NCI-H69 (cell line): ENCODE measurements around the gene CCNT2.
"Not testable (repeated sequence)": the region's sequence is repeated elsewhere in the genome, so short reads cannot be mapped to it uniquely, and the experiment has no call there.

Source experiments
- DNase-seq: peaks from one replicate; lab custom pipeline; 2025; lab: John Stamatoyannopoulos, UW

The CCNT2 gene

DNA sequence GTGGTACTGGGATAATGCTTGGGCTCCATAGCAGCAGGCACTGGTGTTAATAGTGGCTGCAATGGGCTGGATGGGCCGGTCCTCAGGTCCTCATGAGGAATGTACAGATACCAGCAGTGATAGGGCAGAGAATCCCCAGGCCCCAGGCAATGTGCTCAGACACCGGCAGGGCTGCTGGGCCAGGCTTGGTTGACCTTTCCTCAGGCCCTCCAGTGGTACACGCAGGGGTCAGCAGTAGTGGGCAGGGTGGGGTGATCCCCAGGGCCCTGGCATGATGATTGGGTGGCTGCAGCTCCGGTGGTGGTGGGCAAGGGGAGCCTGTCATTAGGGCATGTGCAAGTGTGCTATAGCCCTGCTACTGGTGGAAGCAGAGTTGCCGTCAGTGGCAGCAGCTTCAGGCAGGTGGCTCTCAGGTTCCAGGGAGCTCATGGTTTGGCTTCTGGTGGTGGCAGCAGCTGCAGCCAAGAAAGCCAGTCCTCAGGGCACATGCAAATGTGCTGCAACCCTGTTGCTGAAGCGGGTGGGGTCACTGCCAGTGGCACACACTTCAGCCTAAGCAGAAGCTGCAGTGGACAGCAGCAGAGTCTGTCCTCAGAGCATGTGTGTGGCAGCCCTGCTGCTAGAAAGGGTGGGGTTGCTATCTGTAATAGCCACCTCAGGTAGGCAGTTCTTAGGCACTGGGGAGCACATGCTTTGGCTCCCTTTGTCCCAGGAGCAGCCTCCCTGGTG lies 56.8 kb downstream of the CCNT2 start:
- DNase-seq, result no peak

DNA sequence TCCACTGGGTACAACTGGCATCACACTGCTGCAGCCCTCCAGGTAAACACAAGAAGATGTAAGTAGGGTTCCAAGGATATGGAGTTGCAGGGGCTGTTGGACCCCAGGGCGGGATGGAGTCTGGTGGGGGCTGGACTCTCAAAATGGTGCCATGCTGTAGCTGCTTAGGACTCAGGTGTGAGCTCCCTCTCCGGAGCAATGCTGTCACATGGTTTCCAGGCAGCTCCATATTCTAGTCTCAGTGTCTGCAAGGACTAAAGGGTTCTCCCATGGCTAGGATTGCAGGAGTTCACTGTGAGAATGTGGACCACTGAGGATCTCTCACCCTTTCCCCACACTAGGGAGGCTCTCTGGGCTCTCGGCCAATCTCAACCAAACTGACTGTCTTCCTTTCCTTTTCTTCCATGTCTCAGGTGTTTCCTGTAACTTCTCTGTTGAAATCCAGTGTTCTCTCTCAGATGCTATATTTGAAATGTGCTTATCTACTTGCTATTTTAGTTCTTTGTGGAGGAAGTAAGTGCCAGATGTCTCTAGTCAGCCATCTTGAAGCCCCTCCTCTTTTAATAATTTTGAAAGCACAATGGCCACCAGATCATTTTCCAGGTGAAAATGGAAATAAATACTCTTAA lies 57.6 kb downstream of the CCNT2 start:
- no peak for DNase-seq

DNA sequence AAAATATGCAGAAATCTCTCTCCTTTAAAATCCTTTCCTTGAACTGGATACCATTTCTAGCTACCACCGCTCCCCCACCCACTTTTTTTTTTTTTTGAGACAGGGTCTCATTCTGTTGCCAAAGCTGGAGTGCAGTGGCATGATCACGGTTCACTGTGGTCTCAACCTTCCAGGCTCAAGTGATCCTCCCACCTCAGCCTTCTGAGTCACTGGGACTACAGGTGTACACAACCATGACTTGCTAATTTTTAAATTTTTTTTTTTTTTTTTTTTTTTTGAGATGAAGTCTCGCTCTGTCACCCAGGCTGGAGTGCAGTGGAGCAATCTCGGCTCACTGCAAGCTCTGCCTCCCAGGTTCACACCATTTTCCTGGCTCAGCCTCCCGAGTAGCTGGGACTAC lies 58.5 kb downstream of the CCNT2 start:
- not testable (repeated sequence) for DNase-seq

DNA sequence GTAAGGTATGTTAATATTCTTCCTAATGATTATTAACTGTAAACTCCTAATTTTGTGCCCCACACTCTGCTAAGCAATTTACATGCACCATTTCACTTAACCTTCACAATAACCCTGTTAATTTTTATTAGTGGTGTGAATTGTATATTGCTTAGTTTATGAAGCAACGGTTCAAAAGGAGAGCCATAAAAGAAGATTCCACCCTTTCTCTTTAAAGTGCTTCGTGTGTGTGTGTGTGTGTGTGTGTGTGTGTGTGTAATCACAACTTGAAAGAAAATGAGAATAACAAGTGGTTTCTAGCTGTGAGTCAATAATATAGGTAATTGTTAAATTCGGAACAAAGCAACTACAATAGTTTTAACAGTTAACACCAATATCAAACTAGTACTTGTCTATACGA lies 60.6 kb downstream of the CCNT2 start:
- no peak for DNase-seq

DNA sequence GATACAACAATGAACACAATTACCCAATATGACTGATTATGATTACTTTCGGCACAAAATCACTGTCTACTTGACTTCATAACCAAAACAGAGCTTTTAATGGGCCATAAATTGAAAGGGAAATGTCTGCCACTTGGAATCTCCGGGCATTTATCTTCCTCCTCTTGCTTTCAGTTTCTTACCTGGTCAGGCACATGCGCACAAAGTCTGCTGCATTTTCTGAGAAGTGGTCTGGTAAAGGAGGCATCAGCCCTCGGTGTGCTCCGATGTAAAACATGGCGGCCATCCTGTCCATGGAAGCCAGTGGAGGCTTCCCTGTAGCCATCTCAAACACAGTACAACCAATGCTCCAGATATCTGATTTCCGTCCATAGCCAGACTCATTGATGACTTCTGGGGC lies 62.0 kb downstream of the CCNT2 start:
- DNase-seq, result no peak

DNA sequence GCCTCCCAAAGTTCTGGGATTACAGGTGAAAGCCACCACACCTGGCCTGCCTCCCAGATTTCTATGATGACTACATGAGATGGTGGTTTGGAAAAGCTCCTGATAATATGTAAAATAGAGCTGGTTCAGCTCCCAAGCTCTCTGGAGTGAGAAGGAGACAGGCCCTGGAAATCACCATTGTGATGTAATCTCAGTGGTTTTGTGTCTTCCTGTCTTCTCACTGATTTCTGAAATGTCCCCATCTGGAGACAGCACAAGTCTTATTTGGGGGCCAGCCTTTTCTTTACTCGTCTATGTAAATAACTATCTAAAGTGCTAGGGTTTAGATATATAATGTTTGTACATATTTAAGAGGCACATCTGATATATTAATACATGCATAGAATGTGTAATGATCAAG lies 64.0 kb downstream of the CCNT2 start:
- DNase-seq, result no peak

DNA sequence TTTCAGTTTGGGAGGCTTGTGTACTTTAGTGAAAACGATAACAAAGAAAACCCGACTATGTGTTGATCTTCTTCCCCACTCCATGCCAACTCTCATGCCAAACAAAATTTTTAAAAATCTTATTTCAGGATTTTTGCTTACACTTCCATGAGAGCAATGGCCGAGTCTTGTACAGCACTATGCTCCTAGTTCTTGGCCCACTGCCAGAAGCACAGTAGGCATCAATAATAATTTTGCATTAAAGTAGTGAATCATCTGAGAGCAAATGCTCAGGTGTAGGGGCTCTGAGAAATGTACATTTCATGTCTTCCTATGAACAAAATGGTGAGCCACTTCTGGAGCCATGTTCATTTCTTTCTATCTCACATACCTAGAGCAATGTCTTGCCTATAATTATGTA lies 66.4 kb downstream of the CCNT2 start:
- peak; percentile 61 for DNase-seq

DNA sequence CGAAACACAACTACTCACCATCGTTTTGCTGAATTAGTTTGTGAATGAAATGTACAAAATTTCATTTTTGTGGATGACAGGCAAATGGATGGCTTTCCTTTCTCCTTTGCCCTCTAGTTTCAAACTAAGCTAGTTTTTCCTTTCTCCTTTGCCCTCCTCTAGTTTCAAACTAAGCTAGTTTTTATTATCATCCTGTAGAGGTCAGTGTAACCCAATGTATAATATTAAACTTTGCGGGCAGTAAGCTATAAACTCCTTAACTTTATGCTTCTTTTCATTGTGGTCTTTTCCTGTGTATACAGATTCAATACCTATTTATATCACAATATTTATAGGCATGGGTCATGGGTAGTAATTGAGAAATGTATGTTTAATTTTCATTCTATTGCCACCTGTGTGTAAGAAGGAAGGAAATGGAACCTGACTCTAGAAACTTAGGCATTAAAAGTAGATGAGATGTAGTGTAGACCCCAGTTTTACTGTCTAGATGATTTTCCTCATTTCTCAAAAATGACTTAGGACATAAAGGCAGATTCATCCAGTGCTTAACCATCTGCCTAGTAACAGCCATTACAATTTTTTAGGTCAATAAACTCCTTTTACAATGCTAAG lies 70.5 kb downstream of the CCNT2 start:
- peak; percentile 47 for DNase-seq

DNA sequence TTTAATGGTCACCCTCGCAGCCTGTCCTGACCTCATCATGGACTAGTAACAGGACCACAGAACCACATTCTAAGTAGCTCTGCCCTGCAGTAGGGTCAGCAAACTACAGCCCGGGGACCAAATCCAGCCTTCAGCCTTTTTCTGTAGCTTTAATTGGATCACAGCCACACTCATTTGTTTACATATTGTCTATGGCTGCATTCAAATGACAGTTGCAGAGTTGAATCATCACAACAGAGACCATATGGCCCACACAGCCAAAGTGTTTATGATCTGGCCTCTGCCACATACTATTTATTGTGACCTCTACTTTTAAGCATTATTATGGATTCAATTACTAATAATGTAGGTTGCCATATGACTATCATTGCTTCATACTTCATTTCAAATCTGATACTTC lies 80.9 kb downstream of the CCNT2 start:
- DNase-seq, result peak; percentile 81

DNA sequence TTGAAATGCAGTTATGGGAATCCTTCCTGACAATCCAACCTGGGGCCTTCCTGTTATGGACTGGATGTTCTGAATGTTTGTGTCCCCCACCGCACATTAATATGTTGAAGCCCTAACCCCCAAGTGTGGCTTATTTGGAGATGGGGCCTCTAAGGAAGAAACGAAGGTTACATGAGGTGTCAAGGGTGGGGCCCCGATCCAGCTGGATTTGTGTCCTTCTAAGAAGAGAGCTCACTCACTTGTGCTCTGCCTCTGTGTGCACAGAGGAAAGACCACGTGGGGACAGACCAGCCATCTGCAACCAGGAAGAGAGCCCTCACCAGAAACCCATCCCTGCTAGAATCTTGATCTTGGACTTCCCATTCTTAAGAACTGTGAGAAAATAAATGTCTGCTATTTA lies 84.2 kb downstream of the CCNT2 start:
- DNase-seq, result no peak

DNA sequence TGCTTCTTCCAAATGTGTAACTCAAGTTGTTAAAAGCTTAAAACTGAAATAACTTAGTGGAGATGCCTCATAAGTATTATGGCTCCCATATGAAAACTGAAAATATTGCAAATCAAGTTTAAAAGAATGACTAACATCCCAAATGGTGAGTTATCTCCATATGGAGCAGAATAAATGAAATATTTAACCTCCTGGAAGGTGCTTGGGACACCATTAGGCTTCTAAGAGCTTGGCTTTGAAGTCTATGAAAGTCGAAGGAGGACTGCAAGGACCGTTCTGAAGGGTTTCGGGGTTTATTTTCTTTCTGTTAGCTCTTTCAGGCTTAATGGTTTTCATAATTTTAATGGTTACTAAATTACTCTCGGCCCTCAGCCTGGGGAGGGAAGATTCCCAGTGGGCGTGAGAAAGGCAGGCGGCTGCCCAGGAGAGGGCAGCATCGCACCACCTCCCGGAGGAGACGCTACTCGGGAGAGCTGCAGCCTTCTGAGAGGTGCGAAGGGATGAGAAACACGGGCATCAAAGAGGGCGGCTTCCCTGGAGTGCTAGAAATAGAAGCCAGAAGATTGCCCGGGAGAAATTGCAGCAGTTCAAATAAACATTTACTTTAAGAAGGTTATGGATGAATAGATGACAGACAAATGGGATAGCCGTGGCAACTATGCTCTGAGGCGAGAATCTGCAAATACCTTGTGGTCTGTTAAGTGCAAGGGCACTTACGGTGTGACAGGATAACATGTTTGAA lies 85.6 kb downstream of the CCNT2 start:
- DNase-seq, result peak; percentile 86

DNA sequence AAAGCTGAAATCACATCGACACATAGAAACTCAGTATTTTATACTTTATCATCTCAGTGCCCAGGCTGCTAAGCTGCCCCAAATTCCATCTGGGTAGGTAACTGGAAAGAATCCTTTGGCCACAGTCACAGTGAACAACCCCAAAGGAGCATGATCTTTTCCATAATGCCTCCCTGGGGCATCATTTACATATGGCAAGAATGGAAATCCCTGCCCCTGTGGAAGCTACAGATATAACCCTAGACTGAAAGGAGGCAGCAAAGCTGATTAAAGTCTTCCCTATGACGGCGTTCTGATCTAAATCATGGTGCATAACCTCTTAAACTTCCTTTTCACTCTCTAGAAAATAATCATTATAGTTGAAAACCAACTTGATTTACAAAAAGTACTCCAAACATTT lies 87.1 kb downstream of the CCNT2 start:
- DNase-seq, result peak; percentile 5
